Measurements from ENCODE around the gene POLR2J3.
"Not testable (repeated sequence)": the region's sequence is repeated elsewhere in the genome, so short reads cannot be mapped to it uniquely, and the experiment has no call there.

GRCh38 chr7:102542771-102543170 is 29.6 kb downstream of the POLR2J3 start:
- TF ChIP-seq POLR2A (IDR thresholded peaks at IDR 0.05); CTCF (IDR thresholded peaks at IDR 0.05 in 8 of 11, conservative IDR thresholded peaks at IDR 0.05 in 3 of 11); POLR2AphosphoS5 (IDR thresholded peaks at IDR 0.05): not testable (repeated sequence)
